NCI-H526 treated with DMSO at 0.1 percent for 48 hours (cell line): Measurements from ENCODE around the gene EIF2S2.

Experiments used
- DNase-seq: peaks from one replicate; lab custom pipeline; 2025; lab: John Stamatoyannopoulos, UW

Gene EIF2S2

DNA sequence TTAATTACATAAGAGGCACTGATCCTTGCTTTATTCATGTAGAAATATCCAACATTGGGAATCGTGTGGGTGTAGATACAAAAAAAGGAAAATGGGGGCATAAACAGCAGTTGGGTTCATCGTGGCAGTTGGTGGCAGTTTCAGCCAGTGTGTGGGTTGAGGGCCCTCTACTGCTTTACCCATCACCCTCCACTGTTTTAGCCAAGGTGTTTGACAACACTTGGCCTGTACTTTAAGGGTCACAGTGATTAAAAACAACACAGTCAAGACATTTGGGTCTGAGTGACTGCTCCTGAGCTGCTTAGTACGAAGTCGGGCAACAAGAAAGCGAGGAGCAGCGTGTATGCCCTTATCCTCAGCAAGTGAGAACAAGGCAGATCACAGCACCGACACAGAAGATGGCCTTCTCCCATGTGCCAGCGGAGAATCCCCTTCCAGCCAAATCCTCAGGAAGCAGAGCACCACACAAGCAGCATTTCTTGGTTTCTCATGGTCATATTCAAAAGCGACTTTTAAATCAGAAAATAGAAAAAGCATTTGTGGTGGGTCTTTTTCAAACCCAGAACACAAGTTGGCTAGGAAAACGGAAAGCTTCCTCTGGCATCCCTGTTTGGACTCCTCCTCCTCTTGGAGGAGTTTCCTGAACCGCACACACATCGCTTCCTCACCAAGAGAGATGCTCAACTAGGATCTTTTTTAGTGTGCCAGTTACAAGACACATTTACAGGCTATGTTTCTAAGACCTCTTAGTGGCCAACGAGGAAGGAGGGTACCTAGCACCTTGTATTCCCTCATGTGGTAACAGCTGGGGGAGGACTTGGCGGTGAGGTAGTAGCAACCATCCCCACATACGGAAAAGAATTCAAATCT lies 23.5 kb downstream of the EIF2S2 start:
- DNase-seq: no peak

DNA sequence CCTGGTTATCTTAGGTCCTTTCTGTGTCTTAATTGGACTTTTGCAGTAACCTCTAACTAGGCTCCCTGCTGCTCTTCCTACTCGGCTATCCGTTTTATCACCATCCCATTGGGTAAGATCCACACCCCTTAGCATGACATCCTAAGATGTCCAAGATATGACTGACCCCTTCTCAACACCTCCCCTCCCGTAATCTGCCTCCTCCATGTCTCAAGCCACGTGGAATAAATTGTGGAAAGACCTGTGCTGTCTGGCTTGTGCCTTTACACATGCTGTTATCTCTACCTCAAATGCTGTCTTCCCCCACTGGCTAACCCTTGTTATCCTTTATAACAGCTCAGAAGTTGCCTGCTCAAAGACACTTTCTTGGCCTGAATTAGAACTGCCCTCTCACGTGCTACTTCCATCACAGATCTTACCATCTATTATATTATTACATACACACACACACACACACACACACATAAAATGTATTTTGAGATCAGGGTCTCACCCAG lies 26.5 kb downstream of the EIF2S2 start:
- no peak for DNase-seq

DNA sequence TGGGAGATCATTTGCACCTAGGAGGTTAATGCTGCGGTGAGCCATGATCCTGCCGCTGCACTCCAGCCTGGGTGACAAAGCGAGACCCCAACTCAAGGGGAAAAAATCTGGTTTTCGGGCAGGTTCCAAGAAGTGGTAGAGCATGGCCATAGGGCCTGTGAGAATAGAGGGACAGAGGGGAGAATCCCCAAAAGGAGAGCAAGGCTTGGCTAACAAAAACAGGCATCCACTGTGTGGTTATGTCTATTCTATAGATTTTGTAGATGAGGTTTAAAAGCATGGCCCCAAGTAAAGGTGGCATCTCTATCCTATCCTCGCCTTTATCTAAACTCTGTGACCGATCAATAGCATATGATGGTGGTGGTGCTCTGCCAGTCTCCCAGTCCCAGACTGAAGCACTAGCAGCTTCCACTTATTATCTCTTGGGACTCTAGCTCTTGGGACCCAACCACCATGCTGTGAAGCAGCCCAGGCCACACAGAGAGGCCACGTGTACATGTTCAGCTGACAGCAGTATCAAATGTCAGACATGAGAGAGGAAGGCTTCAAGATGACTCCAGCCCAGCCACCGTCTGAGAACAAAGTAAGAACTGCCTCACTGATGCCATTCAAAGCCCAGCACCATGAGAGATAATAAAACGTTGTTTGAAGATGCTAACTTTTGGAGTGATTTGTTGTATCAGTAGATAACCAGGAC lies 27.7 kb downstream of the EIF2S2 start:
- no peak for DNase-seq

DNA sequence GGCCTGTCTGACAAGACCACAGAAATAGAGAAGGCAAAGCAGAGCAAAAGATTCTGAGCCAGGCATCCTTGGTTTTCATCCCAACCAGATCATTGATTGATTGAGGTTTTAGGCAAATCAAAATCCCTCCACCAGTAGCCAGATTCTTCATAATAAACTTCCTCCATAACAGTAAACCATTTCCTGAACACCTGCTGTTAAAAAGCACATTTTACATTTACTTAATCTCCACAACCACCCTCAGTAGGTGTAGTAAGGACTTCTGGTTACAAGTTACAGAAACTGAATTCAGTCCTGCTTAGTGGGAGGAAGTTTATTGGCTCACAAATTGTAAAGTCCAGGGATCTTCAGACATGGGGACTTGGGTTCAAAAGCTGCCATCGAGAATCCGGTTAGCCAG lies 28.3 kb downstream of the EIF2S2 start:
- DNase-seq: no peak

DNA sequence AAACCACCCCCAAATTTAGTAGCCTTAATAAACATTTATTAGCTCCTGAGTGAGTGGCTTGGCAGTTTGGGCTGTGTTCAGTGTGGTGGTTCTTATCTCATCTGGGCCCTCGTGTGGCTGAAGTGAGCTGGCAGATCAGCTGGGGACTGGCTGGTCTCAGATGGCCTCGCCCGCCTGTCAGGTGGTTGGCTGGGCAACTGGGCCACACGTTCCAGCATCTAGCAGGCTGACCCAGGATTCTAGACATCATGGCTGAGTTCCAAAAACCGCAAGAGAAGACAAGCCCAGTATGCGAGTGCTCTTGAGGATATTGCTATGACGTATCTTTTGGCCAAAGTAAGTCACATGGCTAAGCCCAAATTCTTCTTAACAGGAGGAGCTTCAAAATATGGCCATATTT lies 28.9 kb downstream of the EIF2S2 start:
- no peak for DNase-seq

DNA sequence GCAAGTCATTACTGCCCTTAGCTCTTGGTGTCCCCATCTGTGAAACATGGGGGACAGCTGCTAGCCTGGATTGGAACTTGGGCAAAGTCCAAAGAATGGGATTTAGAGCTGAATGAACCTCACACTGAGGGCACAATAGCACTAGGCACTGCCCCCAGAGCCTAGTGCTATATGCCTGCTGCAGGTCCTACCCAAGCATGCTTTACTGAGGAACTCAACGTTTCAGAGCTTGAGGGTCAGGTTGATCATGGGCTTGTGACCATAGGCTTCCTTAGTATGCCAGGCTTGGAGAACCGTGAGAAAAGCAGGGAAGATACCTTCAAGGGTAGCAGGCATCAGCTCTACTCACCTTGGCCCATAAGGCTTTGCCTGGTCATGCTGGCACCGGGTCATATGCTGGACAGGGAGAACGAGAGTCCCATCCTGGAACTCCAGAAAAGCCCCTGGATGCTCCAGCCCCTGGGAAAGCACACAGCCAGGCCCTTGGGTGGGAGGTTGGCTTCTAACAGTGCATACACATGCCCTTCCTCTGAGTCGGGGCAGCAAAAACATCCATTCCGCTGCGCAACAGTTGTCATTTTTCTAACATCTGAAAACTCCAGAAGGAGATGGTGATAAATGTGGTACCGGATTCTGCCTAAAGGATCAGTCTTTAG lies 29.7 kb downstream of the EIF2S2 start:
- DNase-seq: no peak

DNA sequence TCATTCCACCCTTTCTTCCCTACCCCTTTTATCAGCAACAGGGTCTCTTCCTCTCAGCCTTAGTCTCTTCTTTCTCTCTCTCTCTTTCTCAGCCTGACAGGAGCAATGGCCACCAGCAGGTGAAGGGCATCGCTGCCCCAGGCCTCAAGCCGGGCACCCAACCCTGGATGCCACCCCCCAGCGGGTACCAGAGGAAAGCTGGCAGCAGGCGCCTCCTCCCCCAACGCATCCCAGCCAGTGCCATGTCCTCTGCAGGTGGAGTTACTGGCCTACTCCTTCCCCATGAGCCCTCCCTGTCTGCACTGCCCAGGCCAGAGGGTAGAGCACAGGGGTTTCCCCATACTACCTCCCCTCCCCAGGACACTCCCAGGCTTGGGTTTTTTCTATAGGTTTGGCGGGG lies 32.2 kb downstream of the EIF2S2 start:
- no peak for DNase-seq

DNA sequence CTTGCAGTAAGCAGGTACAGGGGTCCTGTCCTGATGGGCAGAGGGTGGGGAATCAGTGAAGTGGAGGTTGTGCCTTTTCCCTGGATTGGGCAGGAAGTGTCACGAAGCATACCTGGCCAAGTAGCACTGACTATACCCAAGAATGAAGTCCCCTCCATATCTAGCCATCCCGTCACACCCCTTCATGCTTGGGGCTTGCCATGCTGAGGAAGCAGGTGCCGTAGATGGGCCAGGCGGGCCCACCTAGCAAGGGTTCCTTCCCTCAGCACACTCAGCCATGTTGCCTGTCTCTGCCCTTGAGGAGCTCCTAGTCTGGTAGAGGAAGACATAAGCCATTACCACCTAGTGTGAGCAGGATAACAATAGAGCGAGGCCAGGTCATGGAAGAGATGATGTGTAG lies 33.5 kb downstream of the EIF2S2 start:
- no peak for DNase-seq

DNA sequence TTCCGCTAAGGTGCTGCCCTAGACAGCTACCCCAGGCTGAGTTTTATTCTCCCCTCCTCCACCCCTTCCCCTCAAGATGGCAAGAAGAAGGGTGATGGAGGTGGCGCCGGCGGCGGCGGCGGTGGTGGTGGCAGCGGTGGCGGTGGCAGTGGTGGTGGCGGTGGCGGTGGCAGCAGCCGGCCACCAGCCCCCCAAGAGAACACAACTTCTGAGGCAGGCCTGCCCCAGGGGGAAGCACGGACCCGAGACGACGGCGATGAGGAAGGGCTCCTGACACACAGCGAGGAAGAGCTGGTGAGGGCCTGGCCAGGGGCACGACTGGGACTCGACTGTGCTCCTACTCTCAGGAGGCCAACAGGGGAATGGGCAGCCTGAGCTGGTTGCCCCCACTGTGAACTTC lies 35.1 kb downstream of the EIF2S2 start:
- DNase-seq: no peak

DNA sequence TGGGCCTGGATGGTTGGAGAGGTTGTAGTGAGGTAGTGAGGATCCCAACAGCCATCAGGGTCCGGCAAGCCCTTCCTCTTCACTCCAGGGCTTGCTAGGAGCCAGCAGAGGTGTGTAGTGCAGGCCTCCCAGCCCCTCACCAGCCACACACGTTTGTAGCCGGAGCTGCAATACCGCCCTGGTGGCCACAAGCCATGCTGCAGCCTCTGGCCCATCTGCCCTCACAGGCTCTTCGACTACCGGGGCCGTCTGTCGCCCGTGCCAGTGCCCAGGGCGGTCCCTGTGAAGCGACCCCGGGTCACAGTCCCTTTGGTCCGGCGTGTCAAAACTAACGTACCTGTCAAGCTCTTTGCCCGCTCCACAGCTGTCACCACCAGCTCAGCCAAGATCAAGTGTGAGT lies 36.4 kb downstream of the EIF2S2 start:
- DNase-seq: no peak

DNA sequence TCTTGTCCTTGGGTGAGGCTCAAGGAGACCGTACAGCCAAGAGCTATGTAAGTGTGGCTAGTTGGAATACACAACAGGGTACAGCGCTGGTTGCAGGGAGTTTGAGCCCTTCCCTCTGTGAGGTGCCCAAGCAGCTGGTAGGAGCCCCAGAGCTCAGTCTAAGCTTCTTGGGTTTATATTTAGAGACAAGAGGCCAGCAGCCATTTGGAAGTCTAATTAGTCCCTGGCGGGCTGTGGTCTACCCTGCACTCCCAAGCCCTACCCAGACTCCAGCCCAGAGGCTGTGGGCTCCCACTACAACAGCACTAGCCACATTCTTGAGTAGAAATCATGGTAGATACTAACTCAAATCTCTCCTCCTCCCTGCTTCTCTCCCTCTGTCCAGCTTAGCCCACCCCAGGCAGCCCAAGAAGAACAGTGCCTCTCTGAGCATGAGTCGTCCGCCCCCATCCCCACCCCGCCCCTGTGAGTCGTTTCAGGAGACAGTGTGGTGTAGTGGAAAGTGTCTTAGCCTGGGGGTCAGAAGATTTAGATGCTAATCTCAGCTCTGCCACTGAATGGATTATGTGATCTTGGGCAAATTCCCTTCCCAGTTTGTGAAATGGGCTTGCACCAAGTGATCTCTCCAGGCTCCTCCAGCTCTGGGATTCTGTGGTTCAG lies 37.8 kb downstream of the EIF2S2 start:
- no peak for DNase-seq

DNA sequence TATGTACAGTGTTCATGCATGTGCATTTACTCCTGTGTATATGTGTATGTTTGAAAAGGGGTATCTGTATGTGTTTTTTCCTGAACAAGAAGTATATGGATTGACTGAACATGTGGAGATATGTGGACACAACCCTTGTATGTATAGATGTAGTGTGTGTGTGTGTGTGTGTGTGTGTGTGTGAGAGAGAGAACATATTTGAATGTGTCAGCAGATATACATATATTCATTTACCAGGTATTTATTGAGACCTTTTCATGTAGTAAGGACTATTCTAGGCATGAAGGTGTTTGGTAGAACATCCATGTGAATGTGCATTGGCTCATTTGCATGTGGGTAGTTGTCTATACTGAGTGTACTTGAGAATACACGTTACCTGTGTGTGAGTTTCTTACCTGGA lies 39.3 kb downstream of the EIF2S2 start:
- no peak for DNase-seq

DNA sequence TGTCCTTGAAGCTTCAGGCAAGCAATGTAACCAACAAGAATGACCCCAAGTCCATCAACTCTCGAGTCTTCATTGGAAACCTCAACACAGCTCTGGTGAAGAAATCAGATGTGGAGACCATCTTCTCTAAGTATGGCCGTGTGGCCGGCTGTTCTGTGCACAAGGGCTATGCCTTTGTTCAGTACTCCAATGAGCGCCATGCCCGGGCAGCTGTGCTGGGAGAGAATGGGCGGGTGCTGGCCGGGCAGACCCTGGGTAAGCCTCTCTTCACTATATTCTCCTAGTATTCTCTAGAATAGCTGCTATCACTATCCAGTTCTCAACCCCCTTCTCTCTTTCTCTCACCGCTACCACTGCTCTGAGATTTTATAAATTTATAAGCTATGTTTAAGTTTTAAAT lies 40.0 kb downstream of the EIF2S2 start:
- no peak for DNase-seq

DNA sequence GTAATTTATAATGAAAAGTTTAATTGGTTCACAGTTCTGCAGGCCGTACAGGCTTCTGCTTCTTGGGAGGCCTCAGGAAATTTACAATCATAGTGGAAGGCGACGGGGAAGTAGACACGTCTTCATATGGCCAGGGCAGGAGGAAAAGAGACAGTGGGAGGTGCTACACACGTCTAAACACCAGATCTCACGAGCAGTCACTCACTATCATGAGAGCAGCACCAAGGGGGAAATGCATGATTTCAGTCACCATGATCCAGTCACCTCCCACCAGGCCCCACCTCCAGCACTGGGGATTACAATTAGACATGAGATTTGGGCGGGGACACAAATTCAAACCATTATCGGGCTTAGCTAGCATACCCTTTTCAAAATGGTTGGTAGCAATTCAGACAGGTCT lies 41.2 kb downstream of the EIF2S2 start:
- DNase-seq: no peak

DNA sequence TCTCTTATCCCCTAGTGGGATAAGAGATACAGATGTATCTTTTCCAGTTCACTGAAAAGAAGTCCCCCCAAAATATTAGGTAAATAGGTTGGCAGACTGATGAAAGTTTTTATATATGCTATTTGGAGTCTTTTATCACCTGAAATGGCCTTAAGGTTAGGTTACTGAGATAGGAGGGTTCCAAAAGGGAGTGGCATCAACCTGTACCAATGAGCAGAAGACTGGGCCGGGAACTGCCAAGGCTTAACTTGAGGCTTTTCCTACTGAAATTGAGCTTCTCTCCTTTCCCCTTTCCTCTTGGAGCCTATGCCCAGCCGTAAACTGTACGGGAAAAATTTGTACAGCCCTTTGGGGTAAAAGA lies 42.0 kb downstream of the EIF2S2 start:
- no peak for DNase-seq

DNA sequence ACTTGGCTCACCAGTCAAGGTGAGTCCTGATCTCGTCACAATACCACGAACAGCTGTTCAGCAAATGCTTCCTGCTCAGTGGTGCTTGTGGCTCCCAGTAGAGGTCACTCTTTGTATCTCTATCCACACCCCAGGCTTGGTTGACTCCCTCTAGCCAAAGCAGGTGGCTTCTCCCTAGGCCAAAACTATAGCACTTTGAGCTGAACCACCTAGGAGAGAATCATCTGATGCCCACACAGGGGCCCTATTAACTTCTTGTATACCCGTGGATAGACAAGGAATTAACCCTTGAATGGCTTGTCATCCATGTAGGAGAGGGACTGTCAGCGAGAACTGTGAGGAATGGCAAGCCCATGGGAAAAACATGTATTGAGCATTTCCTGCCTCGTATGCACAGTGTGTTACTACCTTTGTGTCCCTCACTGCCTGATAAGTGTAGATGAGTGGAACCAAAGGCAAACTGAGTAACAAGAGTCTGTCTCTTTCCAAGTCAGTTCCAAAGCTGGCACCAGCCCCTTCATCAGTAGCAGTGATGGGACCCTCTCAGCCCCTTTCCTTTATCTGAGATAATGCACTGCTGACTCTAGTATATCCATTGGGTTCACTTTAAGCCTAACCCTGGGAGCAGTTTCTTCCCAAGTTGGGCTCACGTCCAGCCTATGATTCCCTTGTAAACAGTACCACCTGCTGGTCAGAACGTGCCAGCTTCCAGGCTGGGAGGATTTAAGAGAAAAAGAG lies 42.5 kb downstream of the EIF2S2 start:
- DNase-seq: peak; percentile 67

DNA sequence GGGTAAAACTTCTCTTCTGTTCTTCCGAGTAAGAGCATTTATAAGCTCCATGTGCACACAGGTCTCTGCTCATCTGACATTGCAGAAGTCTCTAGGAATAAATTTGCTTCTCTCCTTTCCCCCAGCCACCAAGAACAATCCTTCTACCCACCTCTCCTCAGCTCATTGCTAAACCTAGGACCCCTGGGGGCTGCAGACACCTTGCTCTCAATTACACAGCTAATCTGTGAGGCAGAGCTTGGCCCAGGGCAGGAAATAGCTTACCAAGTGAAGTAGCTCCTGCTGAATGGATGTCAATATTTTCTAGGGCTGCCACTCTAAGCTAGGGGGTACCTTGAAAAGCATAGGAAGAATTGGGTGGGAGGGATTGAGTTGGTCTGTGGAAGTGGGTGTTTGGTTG lies 44.0 kb downstream of the EIF2S2 start:
- DNase-seq: no peak

DNA sequence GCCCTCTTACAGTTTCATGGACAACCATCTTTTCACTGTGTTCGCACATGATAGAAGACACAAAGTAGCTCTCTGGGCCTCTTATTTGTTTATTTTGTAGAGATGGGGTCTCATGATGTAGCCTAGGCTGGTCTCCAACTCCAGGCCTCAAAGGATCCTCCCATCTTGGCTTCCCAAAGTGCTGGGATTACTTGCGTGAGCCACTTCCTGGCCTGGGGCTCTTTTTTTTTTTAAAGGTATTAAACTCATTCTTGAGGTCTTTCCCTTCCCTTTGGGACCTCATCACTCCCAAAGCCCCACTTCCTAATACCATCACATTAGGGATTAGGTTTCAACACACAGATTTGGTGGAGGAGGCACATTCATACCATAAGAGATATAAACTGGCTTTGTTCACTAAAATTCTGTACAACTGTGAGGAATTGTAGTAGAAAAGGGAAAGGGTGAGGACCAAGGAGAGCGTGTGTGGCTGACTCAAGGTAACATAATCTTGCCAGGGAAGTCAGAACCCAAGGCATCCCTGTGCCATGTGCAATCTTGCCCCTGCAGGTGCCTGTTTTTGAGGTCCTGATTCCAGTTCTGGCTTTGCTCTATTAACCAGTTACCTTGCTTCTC lies 45.5 kb downstream of the EIF2S2 start:
- DNase-seq: no peak

DNA sequence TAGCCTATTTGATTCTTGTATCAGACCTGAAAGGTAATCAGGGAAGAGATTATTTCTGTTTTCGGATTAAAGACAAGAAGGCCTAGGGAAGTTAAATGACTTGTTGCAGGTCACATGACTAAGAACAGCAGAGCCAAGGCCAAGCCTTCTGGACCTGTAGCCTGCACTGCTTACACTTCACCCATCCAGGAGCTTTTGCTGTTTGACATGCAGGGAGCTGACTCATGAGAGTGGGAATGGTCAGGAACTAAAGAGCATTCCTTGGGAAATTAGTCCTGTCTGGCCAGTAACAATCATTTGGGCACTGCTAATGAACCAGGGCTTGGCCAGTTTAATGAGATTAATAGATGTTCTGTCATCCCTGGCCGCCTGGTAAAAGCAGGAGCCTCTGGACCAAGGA lies 46.8 kb downstream of the EIF2S2 start:
- DNase-seq: no peak

DNA sequence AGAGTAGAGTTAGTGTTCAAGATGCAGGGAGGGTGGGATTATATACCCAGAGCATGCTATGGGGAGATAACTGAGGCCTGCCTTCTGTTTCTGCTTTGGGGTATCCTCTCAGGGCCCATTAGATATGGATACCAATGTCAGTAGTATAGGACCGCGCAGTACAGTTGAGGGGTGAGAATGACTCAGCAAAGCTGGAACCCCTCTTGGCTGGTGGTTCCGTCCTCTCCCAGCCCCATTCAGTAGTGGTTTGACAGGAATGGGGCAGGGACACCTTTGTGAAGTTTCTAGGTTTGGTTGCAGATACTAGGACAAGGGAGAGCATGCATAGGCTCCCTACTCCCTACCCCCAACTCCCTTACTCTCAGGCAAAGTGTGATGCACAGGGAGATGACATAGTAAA lies 47.8 kb downstream of the EIF2S2 start:
- DNase-seq: no peak
